ENCODE data around the gene DCLK2. TPM values are rescaled to one million over a fixed set of nuclear protein-coding genes. Genes with fewer than 3 reads are reported as not detected.

DCLK2 gene
- total and polyA plus RNA-seq, 2 of the 8 experiments (the other 6 are each of a cell fraction or from before 2014, with no cell fraction given): 0.32 to 0.37 TPM

- Histone ChIP-seq H2BK5ac (ENCODE audit: low read depth, low read length) (no peak overlapping the region), H3K27me3 (replicated peaks in 1 of 4; ENCODE audit: control insufficient read depth in 3 of 4, extremely low read depth in 1 of 4, insufficient read depth in 3 of 4, low read length in 3 of 4) (no peaks in the 10 kb centered on the region), H3K18ac (ENCODE audit: extremely low read depth, low read length) (no peak overlapping the region), H2BK20ac (ENCODE audit: low read length) (no peak overlapping the region), H3K23me2 (ENCODE audit: low read depth, low read length) (no peaks in the 10 kb centered on the region), H4K5ac (ENCODE audit: insufficient read length, low read depth, low read length) (no peak overlapping the region), H3K27ac (ENCODE audit: low read depth, low read length) (no peak overlapping the region), H2AFZ (ENCODE audit: low read length) (no peak overlapping the region), H3K23ac (ENCODE audit: insufficient read length) (no peak overlapping the region), H3K4me1 (replicated peaks in 1 of 4; ENCODE audit: control insufficient read depth in 3 of 4, insufficient read depth in 4 of 4, low read length in 3 of 4) (no peaks in the 10 kb centered on the region), H3K4me2 (ENCODE audit: insufficient read depth in 1 of 2, low read depth in 2 of 2, low read length in 2 of 2) (no peak overlapping the region), H2BK120ac (replicated peaks; ENCODE audit: low read depth, low read length) (no peak overlapping the region), H3K14ac (ENCODE audit: insufficient read length) (no peak overlapping the region), H3K4me3 (ENCODE audit: extremely low read depth in 1 of 4, insufficient read depth in 2 of 4, low read depth in 3 of 4, low read length in 4 of 4) (no peak overlapping the region), H3K4ac (replicated peaks; ENCODE audit: insufficient read length, low read depth, low read length) (no peak overlapping the region), H3K9ac (replicated peaks in 1 of 4; ENCODE audit: extremely low read depth in 1 of 4, low read depth in 3 of 4, low read length in 3 of 4) (no peak overlapping the region), H4K8ac (ENCODE audit: extremely low read depth, insufficient read depth, low read length) (no peak overlapping the region), H4K20me1 (replicated peaks in 1 of 2; ENCODE audit: control insufficient read depth in 1 of 2, insufficient read depth in 2 of 2, low read length in 2 of 2) (no peaks in the 10 kb centered on the region), H3K79me1 (ENCODE audit: low read depth, low read length) (no peaks in the 10 kb centered on the region), H2BK15ac (ENCODE audit: low read length) (no peak overlapping the region), H3K79me2 (ENCODE audit: control insufficient read depth in 1 of 2, insufficient read depth in 2 of 2, low read length in 2 of 2) (no peaks in the 10 kb centered on the region), H2BK12ac (ENCODE audit: low read depth, low read length) (no peak overlapping the region), H4K91ac (replicated peaks; ENCODE audit: insufficient read length, low read length) (no peak overlapping the region), H3K36me3 (ENCODE audit: control insufficient read depth in 2 of 4, insufficient read depth in 4 of 4, low read length in 3 of 4) (no peaks in the 10 kb centered on the region), H3K9me3 (ENCODE audit: insufficient read depth in 2 of 2, low read depth in 1 of 2, low read length in 1 of 2) (peaks cover 1 to 2% of the 10 kb centered on the region in 2 experiments; a peak in 1 of 4 replicates), H2AK5ac (ENCODE audit: low read depth, low read length) (no peak overlapping the region), H3K56ac (replicated peaks; ENCODE audit: insufficient read length, low read depth, low read length) (no peak overlapping the region)
- POLR2A ChIA-PET (ENCODE audit: partially characterized antibody): no interaction called here
- 89% methylated on average over 4 of the region's 4 CpGs; no CpG with 5 or more reads in 1 of the 2 experiments for WGBS, 2 experiments (ENCODE audit: extremely low coverage in 1 of 2, insufficient coverage in 1 of 2, insufficient read length in 1 of 2, insufficient replicate concordance in 2 of 2, low coverage in 1 of 2, low lambda C conversion rate in 2 of 2, missing lambda C conversion rate in 1 of 2)
- TF ChIP-seq SP1 (IDR thresholded peaks at IDR 0.05; ENCODE audit: low read depth, low read length) (no peak), HDAC6 (IDR thresholded peaks at IDR 0.05; ENCODE audit: low read depth, low read length) (no peak), CBX5 (IDR thresholded peaks at IDR 0.05; ENCODE audit: low read depth, low read length) (no peak), POU5F1 (IDR thresholded peaks at IDR 0.05; ENCODE audit: low read depth, low read length) (no peak), RFX5 (IDR thresholded peaks at IDR 0.05; ENCODE audit: borderline replicate concordance, low read depth, low read length) (no peak), EP300 (IDR thresholded peaks at IDR 0.05; ENCODE audit: borderline replicate concordance in 1 of 2, low read depth in 2 of 2, low read length in 2 of 2) (no peak), POLR2AphosphoS5 (IDR thresholded peaks at IDR 0.05; ENCODE audit: low read depth, low read length) (no peak), JUND (IDR thresholded peaks at IDR 0.05; ENCODE audit: low read length) (no peak), JUN (IDR thresholded peaks at IDR 0.05; ENCODE audit: low read depth, low read length) (no peak), SUZ12 (IDR thresholded peaks at IDR 0.05; ENCODE audit: low read length) (no peak), CTCF (IDR thresholded peaks at IDR 0.05; ENCODE audit: control extremely low read depth in 1 of 3, insufficient read depth in 1 of 3, low read depth in 1 of 3, low read length in 3 of 3) (no peak), CHD1 (IDR thresholded peaks at IDR 0.05; ENCODE audit: low read depth, low read length) (no peak), KDM1A (IDR thresholded peaks at IDR 0.05; ENCODE audit: borderline replicate concordance, low read length) (no peak)
- DNase-seq (ENCODE audit: low read depth in 1 of 2, low spot score in 2 of 2): no peak
- CTCF ChIA-PET (ENCODE audit: partially characterized antibody): no interaction called here
- FAIRE-seq: no peak
Observed at GRCh38 chr4:150050566-150050965, 27.7 kb upstream of the DCLK2 start.
